ENCODE measurements around the gene MKRN2OS.

DNA sequence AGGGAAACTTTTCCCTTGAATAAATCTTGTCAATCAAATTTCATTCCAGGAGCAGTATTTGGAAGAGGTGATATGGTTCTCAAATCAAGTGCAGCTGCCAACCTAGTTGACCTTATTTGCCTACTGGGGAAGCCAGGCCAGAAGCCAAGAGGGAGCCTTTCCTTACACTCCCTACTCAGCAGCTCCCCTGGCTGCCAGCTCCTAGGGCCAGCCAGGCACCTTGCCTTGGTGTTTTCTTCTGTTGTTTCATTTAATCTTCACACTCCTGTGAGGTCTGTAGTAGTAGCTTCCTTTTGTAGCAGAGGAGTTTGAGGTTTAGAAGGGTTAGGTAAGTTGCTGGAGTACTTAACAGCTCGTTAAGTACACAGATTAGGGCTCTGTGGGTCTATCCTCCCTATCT lies 22.6 kb downstream of the MKRN2OS start:
- no peak for TF ChIP-seq EZH2phosphoT487 (conservative IDR thresholded peaks at IDR 0.05; ENCODE audit: low read length)
- TF ChIP-seq, protein P1, sequence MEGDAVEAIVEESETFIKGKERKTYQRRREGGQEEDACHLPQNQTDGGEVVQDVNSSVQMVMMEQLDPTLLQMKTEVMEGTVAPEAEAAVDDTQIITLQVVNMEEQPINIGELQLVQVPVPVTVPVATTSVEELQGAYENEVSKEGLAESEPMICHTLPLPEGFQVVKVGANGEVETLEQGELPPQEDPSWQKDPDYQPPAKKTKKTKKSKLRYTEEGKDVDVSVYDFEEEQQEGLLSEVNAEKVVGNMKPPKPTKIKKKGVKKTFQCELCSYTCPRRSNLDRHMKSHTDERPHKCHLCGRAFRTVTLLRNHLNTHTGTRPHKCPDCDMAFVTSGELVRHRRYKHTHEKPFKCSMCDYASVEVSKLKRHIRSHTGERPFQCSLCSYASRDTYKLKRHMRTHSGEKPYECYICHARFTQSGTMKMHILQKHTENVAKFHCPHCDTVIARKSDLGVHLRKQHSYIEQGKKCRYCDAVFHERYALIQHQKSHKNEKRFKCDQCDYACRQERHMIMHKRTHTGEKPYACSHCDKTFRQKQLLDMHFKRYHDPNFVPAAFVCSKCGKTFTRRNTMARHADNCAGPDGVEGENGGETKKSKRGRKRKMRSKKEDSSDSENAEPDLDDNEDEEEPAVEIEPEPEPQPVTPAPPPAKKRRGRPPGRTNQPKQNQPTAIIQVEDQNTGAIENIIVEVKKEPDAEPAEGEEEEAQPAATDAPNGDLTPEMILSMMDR (IDR thresholded peaks at IDR 0.05; ENCODE audit: insufficient read depth, low read length, poor library complexity, severe bottlenecking) = no peak

Data from SU-DHL-6 (cell line).